ENCODE results near the gene UNC5C. TPM values are rescaled to one million over a fixed set of nuclear protein-coding genes. Genes with fewer than 3 reads are reported as not detected.

UNC5C gene
- total RNA-seq, 1 donor from 2014 or later: 0.39 TPM

GRCh38 chr4:95388911-95389310 lies 159.9 kb downstream of the UNC5C start:
- Histone ChIP-seq H3K4me1 (no peaks in the 10 kb centered on the region), H3K9ac (no peak overlapping the region), H3K9me3 (ENCODE audit: low read depth) (no peaks in the 10 kb centered on the region), H3K36me3 (no peaks in the 10 kb centered on the region), H3K4me3 (no peak overlapping the region), H2AFZ (replicated peaks) (no peak overlapping the region), H4K20me1 (ENCODE audit: low read depth) (no peaks in the 10 kb centered on the region), H3K27ac (no peak overlapping the region), H3K27me3 (peaks cover 48% of the 10 kb centered on the region), H3K79me2 (ENCODE audit: low read depth) (no peaks in the 10 kb centered on the region), H3K4me2 (no peak overlapping the region), H3F3A (ENCODE audit: low read depth) (no peaks in the 10 kb centered on the region)
- Mint-ChIP-seq H3K9me3 (no peaks in the 10 kb centered on the region), H3K27ac (no peak overlapping the region), H3K36me3 (peaks cover 21% of the 10 kb centered on the region), H3K4me1 (peaks cover 11% of the 10 kb centered on the region), H3K27me3 (ENCODE audit: insufficient read depth, low read depth) (no peaks in the 10 kb centered on the region), H3K4me3 (no peak overlapping the region)
- no peak for DNase-seq (ENCODE audit: low spot score)
- no peak for TF ChIP-seq EZH2phosphoT487 (IDR thresholded peaks at IDR 0.05)
- TF ChIP-seq CTCF (IDR thresholded peaks at IDR 0.05): no peak
- no peak for TF ChIP-seq EZH2 (IDR thresholded peaks at IDR 0.05)

DNA sequence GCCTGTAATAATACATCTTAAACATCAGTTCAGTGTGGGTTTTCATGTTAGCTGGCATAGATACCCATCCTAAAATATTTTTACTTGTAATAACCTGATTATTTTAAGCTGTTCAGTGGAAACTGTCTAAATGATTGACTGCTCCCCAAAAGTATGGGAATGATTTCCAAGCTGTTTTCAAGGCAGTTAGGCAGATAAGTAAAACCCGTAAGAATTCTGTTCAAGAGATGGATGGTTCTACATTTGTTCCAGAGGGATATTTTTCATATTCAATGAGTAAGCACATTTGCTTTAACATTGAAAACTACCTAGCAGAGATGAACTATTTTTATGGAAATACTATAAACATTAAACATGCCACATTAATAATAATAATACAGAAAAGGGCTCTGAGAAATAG lies 161.1 kb downstream of the UNC5C start:
- peaks cover 60% of the 10 kb centered on the region for H3K27me3 ChIP-seq
- Mint-ChIP-seq H3K27ac (no peak overlapping the region), H3K4me1 (peaks cover 10% of the 10 kb centered on the region)

DNA sequence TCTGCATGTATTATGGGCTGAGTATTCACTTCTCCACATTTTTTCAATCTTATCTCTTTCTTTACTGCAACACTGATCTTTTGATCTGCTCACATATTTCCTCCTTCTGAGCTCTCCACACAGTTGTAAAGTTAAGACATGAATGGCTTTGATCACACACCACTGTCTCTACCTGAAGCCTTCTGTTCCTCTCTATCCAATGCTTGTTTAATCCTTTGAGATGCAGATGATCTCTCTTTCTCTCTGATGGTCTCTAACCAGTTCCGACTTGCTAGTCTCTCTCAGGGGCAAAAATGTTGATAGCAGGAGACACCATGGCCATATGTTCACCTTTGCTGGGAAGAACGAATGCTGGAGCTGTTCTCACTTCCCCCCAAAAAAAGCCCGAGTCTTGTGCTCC lies 162.4 kb downstream of the UNC5C start:
- H3K27ac ChIP-seq: no peak overlapping the region
- TF ChIP-seq EZH2phosphoT487 (IDR thresholded peaks at IDR 0.05): no peak
- TF ChIP-seq EZH2 (IDR thresholded peaks at IDR 0.05): no peak
- no peak for TF ChIP-seq CTCF (IDR thresholded peaks at IDR 0.05)
- no peaks in the 10 kb centered on the region for H3F3A ChIP-seq (ENCODE audit: low read depth)
- H3K4me3 Mint-ChIP-seq: no peak overlapping the region
- no peaks in the 10 kb centered on the region for H3K9me3 Mint-ChIP-seq
- no peaks in the 10 kb centered on the region for H3K4me1 ChIP-seq
- peaks cover 62% of the 10 kb centered on the region for H3K27me3 ChIP-seq
- no peak overlapping the region for H2AFZ ChIP-seq (replicated peaks)
- H4K20me1 ChIP-seq (ENCODE audit: low read depth): no peaks in the 10 kb centered on the region
- H3K4me1 Mint-ChIP-seq: peaks cover 13% of the 10 kb centered on the region
- no peaks in the 10 kb centered on the region for H3K36me3 ChIP-seq
- no peak overlapping the region for H3K27ac Mint-ChIP-seq
- DNase-seq (ENCODE audit: low spot score): no peak
- H3K27me3 Mint-ChIP-seq (ENCODE audit: insufficient read depth, low read depth): no peaks in the 10 kb centered on the region
- H3K36me3 Mint-ChIP-seq: peaks cover 21% of the 10 kb centered on the region
- no peak overlapping the region for H3K4me2 ChIP-seq
- H3K79me2 ChIP-seq (ENCODE audit: low read depth): no peaks in the 10 kb centered on the region
- no peaks in the 10 kb centered on the region for H3K9me3 ChIP-seq (ENCODE audit: low read depth)
- no peak overlapping the region for H3K4me3 ChIP-seq
- no peak overlapping the region for H3K9ac ChIP-seq

More for the DNA sequence above, 161.1 kb downstream of the UNC5C start:
- Histone ChIP-seq H3K4me3 (no peak overlapping the region), H3F3A (ENCODE audit: low read depth) (no peaks in the 10 kb centered on the region), H2AFZ (replicated peaks) (no peak overlapping the region), H3K9ac (no peak overlapping the region), H3K4me1 (no peaks in the 10 kb centered on the region), H3K79me2 (ENCODE audit: low read depth) (no peaks in the 10 kb centered on the region), H3K36me3 (no peaks in the 10 kb centered on the region), H3K4me2 (no peak overlapping the region), H3K9me3 (ENCODE audit: low read depth) (no peaks in the 10 kb centered on the region), H4K20me1 (ENCODE audit: low read depth) (no peaks in the 10 kb centered on the region), H3K27ac (no peak overlapping the region)
- DNase-seq (ENCODE audit: low spot score): no peak
- Mint-ChIP-seq H3K4me3 (no peak overlapping the region), H3K27me3 (ENCODE audit: insufficient read depth, low read depth) (no peaks in the 10 kb centered on the region), H3K36me3 (peaks cover 18% of the 10 kb centered on the region), H3K9me3 (no peaks in the 10 kb centered on the region)
- TF ChIP-seq EZH2 (IDR thresholded peaks at IDR 0.05): no peak
- no peak for TF ChIP-seq EZH2phosphoT487 (IDR thresholded peaks at IDR 0.05)
- no peak for TF ChIP-seq CTCF (IDR thresholded peaks at IDR 0.05)

Measured in neural progenitor cell (in vitro differentiated cells).